ENCODE measurements around the gene SLC16A6.

Gene SLC16A6

DNA sequence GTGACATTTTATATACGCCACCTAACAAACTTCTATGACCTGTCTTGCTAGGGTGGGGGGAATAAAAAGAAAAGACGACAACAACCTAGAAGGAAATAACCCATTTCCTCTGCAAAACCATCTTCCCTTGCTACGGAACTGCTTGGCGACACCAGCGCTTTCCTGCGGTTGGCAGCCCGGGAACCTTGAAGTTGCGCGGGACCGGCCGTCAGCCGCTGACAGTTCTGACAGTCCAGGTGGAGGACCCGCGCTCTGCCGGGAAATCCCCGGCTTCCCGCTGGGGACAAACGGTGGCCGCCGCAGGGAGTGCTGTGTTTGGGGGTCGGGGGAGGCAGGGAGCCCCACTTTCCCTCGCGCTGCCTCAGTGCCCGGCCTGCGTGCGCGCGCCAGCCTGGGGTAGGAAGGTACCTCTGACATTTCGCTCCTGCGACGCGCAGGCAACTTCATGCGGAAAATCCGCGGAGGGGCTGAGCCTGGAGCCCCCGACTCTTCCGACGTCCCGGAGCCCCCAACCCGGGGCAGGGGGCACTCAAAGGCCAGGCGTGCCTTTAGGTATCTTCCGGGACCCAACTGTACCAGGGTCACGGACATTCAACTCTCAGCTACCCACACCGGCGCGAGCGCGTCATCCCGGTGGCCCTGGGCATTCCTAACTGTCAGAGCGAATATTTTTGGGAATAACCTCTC, 516 bp downstream of the SLC16A6 start:
- TF ChIP-seq, protein P1, sequence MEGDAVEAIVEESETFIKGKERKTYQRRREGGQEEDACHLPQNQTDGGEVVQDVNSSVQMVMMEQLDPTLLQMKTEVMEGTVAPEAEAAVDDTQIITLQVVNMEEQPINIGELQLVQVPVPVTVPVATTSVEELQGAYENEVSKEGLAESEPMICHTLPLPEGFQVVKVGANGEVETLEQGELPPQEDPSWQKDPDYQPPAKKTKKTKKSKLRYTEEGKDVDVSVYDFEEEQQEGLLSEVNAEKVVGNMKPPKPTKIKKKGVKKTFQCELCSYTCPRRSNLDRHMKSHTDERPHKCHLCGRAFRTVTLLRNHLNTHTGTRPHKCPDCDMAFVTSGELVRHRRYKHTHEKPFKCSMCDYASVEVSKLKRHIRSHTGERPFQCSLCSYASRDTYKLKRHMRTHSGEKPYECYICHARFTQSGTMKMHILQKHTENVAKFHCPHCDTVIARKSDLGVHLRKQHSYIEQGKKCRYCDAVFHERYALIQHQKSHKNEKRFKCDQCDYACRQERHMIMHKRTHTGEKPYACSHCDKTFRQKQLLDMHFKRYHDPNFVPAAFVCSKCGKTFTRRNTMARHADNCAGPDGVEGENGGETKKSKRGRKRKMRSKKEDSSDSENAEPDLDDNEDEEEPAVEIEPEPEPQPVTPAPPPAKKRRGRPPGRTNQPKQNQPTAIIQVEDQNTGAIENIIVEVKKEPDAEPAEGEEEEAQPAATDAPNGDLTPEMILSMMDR (IDR thresholded peaks at IDR 0.05): no peak

DNA sequence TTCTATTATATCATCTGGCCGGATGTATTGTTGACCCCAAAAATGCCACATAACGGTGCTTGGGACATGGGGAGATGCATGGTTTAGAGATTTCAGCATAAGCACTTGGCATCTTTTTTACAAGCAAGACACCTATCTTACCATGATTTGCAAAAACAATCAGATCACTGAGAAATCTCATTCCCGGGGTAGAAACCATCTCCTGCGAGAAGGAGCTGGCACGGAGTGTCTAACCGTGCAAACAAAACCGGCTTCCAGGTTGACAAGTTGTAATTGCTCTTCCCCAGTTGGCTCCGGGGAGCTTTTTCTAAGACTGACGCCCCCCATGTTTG, 1.0 kb downstream of the SLC16A6 start:
- TF ChIP-seq, protein P1 (IDR thresholded peaks at IDR 0.05): no peak

DNA sequence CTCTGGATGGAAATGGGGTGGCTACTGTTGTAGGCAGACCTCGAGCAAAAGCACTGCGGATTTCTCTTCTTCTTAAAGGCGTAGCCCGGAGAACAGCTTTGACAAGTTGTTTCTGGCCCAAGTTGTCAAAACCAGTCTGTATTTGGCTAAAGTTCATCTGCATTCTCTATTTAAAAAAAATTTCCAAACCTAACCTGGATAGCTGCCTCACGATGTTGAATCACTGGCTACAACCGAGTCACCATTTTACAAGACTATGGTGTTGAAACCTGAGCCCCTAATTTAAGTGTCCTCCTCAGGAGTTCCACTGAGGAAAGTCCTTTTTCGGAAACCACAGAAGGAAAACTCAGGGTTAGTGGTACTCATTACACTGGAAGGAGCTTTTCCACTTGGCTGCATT, 1.5 kb downstream of the SLC16A6 start:
- TF ChIP-seq, protein P1 (IDR thresholded peaks at IDR 0.05): no peak

DNA sequence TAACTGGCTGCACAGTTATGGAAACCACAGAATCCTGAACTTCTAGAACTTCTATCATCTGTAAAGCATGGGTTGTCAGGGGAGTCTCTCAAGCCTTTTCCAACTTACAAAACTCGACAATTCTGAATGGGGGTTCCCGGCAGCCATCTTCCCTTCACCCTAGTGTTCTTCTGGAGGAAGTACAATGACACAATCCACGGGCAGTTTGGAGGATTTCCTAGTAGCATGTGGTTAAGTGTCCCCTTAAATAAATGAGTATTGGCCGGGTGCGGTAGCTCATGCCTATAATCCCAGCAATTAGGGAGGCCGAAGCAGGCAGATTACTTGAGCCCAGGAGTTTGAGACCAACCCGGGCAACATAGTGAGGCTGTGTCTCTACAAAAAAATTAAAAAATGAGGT, 2.1 kb downstream of the SLC16A6 start:
- TF ChIP-seq, protein P1 (IDR thresholded peaks at IDR 0.05): no peak

DNA sequence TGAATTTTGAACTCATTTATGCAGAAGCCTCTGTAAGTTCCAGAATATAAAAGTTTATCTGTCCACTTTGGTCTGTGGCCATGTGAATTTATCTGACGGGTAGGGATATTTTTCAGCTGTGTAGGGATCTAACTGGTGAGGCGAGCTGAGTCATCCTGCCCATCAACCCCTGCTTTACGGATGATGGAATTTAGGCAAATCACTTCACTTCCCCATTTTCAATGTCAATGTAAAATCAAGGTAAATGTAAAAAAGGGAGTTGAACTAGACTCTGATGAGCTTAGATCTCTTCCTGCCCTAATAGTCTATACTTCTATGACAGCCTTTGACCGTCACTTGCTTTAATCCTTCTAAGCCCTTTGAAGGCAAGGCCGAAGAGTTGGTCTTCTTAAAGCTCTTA, 2.6 kb downstream of the SLC16A6 start:
- TF ChIP-seq, protein P1 (IDR thresholded peaks at IDR 0.05): no peak

DNA sequence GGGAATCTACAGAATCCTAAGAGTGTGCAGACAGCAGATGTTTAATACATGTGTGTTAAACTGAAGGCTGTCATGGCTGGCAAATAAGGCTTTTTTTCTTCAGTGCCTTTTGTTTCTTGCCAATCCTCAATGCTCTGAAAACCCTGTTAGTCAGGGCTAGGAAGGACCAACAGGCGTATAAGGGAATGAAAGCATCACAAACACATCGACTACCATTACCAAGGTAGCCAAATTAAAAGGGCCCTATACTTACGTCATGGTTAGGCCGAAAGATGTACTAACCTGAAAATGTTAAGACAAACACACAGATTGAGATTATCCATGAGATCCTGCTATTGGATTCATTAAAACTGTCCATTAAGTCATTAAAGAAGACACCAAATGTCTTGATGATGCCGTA, 13.1 kb downstream of the SLC16A6 start:
- TF ChIP-seq, protein P1 (IDR thresholded peaks at IDR 0.05): no peak

DNA sequence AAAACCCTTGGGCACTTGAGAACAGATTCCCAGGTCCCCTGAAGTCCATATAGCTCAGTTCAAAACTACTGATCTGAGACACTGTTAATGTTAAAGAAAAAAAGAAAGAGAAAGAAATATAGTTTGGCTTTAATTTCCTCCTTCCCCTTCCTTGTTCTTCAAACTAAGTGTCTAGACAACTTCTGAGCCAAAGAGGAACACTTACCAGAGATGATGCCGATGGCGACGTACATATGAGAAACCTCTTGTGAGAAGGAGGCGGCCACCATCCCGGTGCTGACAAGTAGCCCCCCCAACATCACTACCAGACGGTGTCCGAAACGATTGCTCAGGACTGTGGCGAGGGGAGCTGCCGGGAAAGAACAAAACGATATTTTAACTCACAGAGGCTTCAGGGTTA, 17.2 kb downstream of the SLC16A6 start:
- TF ChIP-seq, protein P1 (IDR thresholded peaks at IDR 0.05): no peak

All from LNCAP (cell line).